Breast epithelium (tissue), 3 donors: ENCODE results near the gene CCL5.

Source experiments
- POLR2A ChIP-seq: fragments of 450-650 bp; IDR thresholded peaks from one replicate; pipeline ENCODE4 v1.6.1; 2016; ENCODE audit warnings: antibody characterized with exemption, mild to moderate bottlenecking, moderate library complexity
- POLR2AphosphoS5 ChIP-seq, 3 donors: sonication (generic); formaldehyde crosslinking; IDR thresholded peaks; one replicate each; pipeline ENCODE4 v1.6.1; 2017; ENCODE audit warnings: antibody characterized with exemption in 3 of 3
- TF ChIP-seq, protein P1 (sequence below), 3 donors: fragments of 450-650 bp; IDR thresholded peaks; one replicate each; pipeline ENCODE4 v1.5.1; 2016 to 2017; ENCODE audit warnings: antibody characterized with exemption in 3 of 3, mild to moderate bottlenecking in 3 of 3, moderate library complexity in 3 of 3

DNA sequence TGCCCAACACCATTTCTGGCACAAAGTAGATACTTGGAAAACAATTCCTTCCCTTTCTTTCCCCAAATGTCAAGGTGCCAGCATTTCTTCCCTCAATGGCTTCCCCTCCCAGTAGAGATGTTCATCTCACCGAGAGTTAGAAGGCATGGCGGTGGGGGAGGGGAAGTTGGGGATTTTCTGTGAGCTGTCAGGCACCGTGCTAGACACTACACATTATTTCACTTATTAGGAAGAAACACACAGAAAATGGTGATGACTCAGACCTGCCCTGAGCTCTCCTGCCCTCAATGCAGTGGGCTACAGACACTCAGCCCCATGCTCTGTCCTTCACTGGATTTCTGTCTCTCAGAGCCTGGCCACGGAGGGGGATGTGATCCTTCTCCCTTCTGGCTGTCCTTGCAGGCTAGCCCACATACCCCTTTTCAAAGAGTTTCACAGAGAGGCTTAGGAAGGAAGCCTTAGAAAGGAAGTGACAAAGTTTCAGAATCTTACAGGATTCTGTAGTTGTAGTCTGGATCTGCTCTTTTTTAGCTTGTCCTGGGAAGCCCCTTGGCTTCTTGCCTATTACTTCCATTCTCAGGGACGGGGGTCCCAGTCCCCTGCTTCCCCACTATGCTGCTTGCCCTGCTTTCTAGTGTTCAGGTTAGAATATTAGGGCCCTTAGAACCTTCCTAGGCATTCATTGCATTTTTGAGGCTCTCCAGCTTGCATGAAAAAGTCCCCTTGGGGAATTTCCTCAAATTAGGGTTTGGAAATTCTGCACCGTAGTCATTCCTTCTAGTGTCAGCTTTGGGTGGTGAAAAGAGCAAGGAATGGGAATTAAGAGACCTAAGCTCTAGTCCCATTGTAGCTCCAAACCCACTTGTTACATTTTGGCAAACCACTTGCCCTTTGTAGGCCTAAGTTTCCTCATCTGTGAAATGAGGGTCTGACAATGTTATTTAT is 12.2 kb upstream of the CCL5 start:
- TF ChIP-seq, protein P1, sequence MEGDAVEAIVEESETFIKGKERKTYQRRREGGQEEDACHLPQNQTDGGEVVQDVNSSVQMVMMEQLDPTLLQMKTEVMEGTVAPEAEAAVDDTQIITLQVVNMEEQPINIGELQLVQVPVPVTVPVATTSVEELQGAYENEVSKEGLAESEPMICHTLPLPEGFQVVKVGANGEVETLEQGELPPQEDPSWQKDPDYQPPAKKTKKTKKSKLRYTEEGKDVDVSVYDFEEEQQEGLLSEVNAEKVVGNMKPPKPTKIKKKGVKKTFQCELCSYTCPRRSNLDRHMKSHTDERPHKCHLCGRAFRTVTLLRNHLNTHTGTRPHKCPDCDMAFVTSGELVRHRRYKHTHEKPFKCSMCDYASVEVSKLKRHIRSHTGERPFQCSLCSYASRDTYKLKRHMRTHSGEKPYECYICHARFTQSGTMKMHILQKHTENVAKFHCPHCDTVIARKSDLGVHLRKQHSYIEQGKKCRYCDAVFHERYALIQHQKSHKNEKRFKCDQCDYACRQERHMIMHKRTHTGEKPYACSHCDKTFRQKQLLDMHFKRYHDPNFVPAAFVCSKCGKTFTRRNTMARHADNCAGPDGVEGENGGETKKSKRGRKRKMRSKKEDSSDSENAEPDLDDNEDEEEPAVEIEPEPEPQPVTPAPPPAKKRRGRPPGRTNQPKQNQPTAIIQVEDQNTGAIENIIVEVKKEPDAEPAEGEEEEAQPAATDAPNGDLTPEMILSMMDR (IDR thresholded peaks at IDR 0.05), result no peak
- TF ChIP-seq POLR2A (no peak), POLR2AphosphoS5 (IDR thresholded peaks at IDR 0.05) (no peak)
